GM23338 (cell line): ENCODE data around the gene GPR61. TPM values are rescaled to one million over a fixed set of nuclear protein-coding genes. Genes with fewer than 3 reads are reported as not detected.

Experiments used
- ATAC-seq: fragments of 200-7000 bp; cut with Tn5 transposase; 3 replicates; pipeline ENCODE4 v1.9.1; 2020
- DNase-seq: peaks from one replicate; pipeline ENCODE4 v3.0.0-alpha.2; 2015; ENCODE audit warnings: low spot score
- H2AFZ ChIP-seq: fragments of 200-600 bp; sonication (generic); 2 replicates; pipeline ENCODE4 v1.8.0; 2016; ENCODE audit warnings: antibody characterized with exemption, mild to moderate bottlenecking, moderate library complexity
- H3F3A ChIP-seq: fragments of 200-600 bp; sonication (generic); replicated peaks from 2 replicates; pipeline ENCODE4 v1.8.0; 2017; ENCODE audit warnings: antibody characterized with exemption, mixed run types, low read depth
- H3K27ac ChIP-seq: fragments of 200-600 bp; sonication (generic); 2 replicates; pipeline ENCODE4 v1.6.1; 2016; ENCODE audit warnings: low read depth
- H3K27me3 ChIP-seq: fragments of 200-600 bp; sonication (generic); 2 replicates; pipeline ENCODE4 v1.8.0; 2016; ENCODE audit warnings: mild to moderate bottlenecking, mixed run types, moderate library complexity; ENCODE audit not compliant: insufficient read depth
- H3K36me3 ChIP-seq: fragments of 200-600 bp; sonication (generic); 2 replicates; pipeline ENCODE4 v1.8.0; 2016; ENCODE audit warnings: mild to moderate bottlenecking; ENCODE audit not compliant: insufficient read depth
- H3K4me1 ChIP-seq: fragments of 200-600 bp; sonication (generic); 2 replicates; pipeline ENCODE4 v1.8.0; 2016; ENCODE audit warnings: mild to moderate bottlenecking, moderate library complexity; ENCODE audit not compliant: insufficient read depth
- H3K4me2 ChIP-seq: fragments of 200-600 bp; sonication (generic); 2 replicates; pipeline ENCODE4 v1.7.1; 2017; ENCODE audit warnings: mixed run types
- H3K4me3 ChIP-seq: fragments of 200-600 bp; sonication (generic); 2 replicates; pipeline ENCODE4 v1.6.1; 2016; ENCODE audit warnings: mixed run types
- H3K79me2 ChIP-seq: fragments of 200-600 bp; sonication (generic); replicated peaks from 2 replicates; pipeline ENCODE4 v1.8.0; 2017; ENCODE audit warnings: mild to moderate bottlenecking; ENCODE audit not compliant: insufficient read depth
- H3K9me2 ChIP-seq: fragments of 200-600 bp; sonication (generic); 2 replicates; pipeline ENCODE4 v1.8.0; 2017; ENCODE audit not compliant: insufficient read depth
- H4K20me1 ChIP-seq: fragments of 200-600 bp; sonication (generic); replicated peaks from 2 replicates; pipeline ENCODE4 v1.8.0; 2017; ENCODE audit warnings: mild to moderate bottlenecking; ENCODE audit not compliant: insufficient read depth
- H3K27ac Mint-ChIP-seq: 2 replicates; pipeline ENCODE4 v1.8.0; 2020; ENCODE audit warnings: inconsistent platforms, mild to moderate bottlenecking, moderate library complexity, mixed read lengths
- H3K27me3 Mint-ChIP-seq: 3 replicates; pipeline ENCODE4 v1.8.0; 2022; ENCODE audit warnings: low read depth, mild to moderate bottlenecking, moderate library complexity, mixed read lengths, inconsistent platforms; ENCODE audit not compliant: insufficient read depth, poor library complexity
- H3K36me3 Mint-ChIP-seq: 3 replicates; pipeline ENCODE4 v1.8.0; 2021; ENCODE audit warnings: low read depth, mild to moderate bottlenecking, inconsistent platforms, moderate library complexity, mixed read lengths
- H3K4me1 Mint-ChIP-seq: 3 replicates; pipeline ENCODE4 v1.8.0; 2020; ENCODE audit warnings: mild to moderate bottlenecking, inconsistent platforms, mixed read lengths
- H3K4me3 Mint-ChIP-seq: 3 replicates; pipeline ENCODE4 v1.8.0; 2021; ENCODE audit warnings: moderate library complexity, mild to moderate bottlenecking, inconsistent platforms, mixed read lengths
- H3K9me3 Mint-ChIP-seq: 3 replicates; pipeline ENCODE4 v1.8.0; 2020; ENCODE audit warnings: moderate library complexity, mild to moderate bottlenecking, inconsistent platforms, mixed read lengths
- CTCF ChIP-seq, 2 experiments: fragments of 200-600 bp in 1 of 2; sonication (generic) in 1 of 2; conservative IDR thresholded peaks; 2 replicates each; pipeline versions ENCODE4 v1.5.1 to v1.6.1; 2016 to 2017; ENCODE audit warnings: antibody characterized with exemption in 2 of 2, low read depth in 2 of 2, mild to moderate bottlenecking in 2 of 2, moderate library complexity in 1 of 2
- JUNB ChIP-seq: IDR thresholded peaks from one replicate; pipeline ENCODE4 v1.6.1; 2016; ENCODE audit warnings: antibody characterized with exemption; ENCODE audit not compliant: unreplicated experiment
- STAT1 ChIP-seq: IDR thresholded peaks from one replicate; pipeline ENCODE4 v1.6.1; 2016; ENCODE audit warnings: antibody characterized with exemption; ENCODE audit not compliant: unreplicated experiment
- ZNF331 ChIP-seq: fragments of 250-450 bp; sonication (Bioruptor Pico); IDR thresholded peaks from 2 replicates; pipeline ENCODE4 v1.5.0; 2020; ENCODE audit warnings: low read depth, mild to moderate bottlenecking, moderate library complexity
- polyA plus RNA-seq: library from polyadenylated mRNA; unstranded; fragments of >200 nt; fragmentation: Nextera tagmentation; extraction: Ambion mirVana; gene quantifications from 2 replicates; pipeline ENCODE4 v1.2.1, GENCODE V29; 2016
- total RNA-seq: library from RNA; depleted of rRNA; stranded (reverse); fragments of >200 nt; shearing (Covaris generic); gene quantifications from 2 replicates; pipeline ENCODE4 v1.2.3, GENCODE V29; 2014
- TF ChIP-seq, protein P1 (sequence below): fragments of 250-450 bp; sonication (Bioruptor Pico); IDR thresholded peaks from 2 replicates; pipeline ENCODE4 v1.5.0; 2020; ENCODE audit warnings: mild to moderate bottlenecking, moderate library complexity

Gene GPR61
- total and polyA plus RNA-seq, 2 experiments from 2014 or later: 0.13 TPM; not detected in 1

DNA sequence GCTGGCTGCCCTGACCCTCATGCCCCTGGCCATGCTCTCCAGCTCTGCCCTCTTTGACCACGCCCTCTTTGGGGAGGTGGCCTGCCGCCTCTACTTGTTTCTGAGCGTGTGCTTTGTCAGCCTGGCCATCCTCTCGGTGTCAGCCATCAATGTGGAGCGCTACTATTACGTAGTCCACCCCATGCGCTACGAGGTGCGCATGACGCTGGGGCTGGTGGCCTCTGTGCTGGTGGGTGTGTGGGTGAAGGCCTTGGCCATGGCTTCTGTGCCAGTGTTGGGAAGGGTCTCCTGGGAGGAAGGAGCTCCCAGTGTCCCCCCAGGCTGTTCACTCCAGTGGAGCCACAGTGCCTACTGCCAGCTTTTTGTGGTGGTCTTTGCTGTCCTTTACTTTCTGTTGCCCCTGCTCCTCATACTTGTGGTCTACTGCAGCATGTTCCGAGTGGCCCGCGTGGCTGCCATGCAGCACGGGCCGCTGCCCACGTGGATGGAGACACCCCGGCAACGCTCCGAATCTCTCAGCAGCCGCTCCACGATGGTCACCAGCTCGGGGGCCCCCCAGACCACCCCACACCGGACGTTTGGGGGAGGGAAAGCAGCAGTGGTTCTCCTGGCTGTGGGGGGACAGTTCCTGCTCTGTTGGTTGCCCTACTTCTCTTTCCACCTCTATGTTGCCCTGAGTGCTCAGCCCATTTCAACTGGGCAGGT, 3.8 kb downstream of the GPR61 start (continued):
- TF ChIP-seq, protein P1, sequence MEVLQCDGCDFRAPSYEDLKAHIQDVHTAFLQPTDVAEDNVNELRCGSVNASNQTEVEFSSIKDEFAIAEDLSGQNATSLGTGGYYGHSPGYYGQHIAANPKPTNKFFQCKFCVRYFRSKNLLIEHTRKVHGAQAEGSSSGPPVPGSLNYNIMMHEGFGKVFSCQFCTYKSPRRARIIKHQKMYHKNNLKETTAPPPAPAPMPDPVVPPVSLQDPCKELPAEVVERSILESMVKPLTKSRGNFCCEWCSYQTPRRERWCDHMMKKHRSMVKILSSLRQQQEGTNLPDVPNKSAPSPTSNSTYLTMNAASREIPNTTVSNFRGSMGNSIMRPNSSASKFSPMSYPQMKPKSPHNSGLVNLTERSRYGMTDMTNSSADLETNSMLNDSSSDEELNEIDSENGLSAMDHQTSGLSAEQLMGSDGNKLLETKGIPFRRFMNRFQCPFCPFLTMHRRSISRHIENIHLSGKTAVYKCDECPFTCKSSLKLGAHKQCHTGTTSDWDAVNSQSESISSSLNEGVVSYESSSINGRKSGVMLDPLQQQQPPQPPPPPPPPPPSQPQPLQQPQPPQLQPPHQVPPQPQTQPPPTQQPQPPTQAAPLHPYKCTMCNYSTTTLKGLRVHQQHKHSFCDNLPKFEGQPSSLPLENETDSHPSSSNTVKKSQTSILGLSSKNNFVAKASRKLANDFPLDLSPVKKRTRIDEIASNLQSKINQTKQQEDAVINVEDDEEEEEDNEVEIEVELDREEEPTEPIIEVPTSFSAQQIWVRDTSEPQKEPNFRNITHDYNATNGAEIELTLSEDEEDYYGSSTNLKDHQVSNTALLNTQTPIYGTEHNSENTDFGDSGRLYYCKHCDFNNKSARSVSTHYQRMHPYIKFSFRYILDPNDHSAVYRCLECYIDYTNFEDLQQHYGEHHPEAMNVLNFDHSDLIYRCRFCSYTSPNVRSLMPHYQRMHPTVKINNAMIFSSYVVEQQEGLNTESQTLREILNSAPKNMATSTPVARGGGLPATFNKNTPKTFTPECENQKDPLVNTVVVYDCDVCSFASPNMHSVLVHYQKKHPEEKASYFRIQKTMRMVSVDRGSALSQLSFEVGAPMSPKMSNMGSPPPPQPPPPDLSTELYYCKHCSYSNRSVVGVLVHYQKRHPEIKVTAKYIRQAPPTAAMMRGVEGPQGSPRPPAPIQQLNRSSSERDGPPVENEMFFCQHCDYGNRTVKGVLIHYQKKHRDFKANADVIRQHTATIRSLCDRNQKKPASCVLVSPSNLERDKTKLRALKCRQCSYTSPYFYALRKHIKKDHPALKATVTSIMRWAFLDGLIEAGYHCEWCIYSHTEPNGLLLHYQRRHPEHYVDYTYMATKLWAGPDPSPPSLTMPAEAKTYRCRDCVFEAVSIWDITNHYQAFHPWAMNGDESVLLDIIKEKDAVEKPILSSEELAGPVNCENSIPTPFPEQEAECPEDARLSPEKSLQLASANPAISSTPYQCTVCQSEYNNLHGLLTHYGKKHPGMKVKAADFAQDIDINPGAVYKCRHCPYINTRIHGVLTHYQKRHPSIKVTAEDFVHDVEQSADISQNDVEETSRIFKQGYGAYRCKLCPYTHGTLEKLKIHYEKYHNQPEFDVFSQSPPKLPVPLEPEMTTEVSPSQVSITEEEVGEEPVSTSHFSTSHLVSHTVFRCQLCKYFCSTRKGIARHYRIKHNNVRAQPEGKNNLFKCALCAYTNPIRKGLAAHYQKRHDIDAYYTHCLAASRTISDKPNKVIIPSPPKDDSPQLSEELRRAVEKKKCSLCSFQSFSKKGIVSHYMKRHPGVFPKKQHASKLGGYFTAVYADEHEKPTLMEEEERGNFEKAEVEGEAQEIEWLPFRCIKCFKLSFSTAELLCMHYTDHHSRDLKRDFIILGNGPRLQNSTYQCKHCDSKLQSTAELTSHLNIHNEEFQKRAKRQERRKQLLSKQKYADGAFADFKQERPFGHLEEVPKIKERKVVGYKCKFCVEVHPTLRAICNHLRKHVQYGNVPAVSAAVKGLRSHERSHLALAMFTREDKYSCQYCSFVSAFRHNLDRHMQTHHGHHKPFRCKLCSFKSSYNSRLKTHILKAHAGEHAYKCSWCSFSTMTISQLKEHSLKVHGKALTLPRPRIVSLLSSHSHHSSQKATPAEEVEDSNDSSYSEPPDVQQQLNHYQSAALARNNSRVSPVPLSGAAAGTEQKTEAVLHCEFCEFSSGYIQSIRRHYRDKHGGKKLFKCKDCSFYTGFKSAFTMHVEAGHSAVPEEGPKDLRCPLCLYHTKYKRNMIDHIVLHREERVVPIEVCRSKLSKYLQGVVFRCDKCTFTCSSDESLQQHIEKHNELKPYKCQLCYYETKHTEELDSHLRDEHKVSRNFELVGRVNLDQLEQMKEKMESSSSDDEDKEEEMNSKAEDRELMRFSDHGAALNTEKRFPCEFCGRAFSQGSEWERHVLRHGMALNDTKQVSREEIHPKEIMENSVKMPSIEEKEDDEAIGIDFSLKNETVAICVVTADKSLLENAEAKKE (CRISPR knock-in tag): no peak

- H3K9me3 Mint-ChIP-seq: no peaks in the 10 kb centered on the region
- DNase-seq: no peak
- H3K4me1 Mint-ChIP-seq: peaks cover 27% of the 10 kb centered on the region
- H3K4me3 ChIP-seq: no peak overlapping the region
- ATAC-seq: no peak
- no peaks in the 10 kb centered on the region for H3K9me2 ChIP-seq
- peaks cover 12% of the 10 kb centered on the region for H3K79me2 ChIP-seq
- peaks cover 7% of the 10 kb centered on the region; the same call in 1 of the 2 replicates for H3K4me1 ChIP-seq
- H3K27ac ChIP-seq: no peak overlapping the region
- H4K20me1 ChIP-seq: peaks cover 2% of the 10 kb centered on the region
- no peak overlapping the region for H2AFZ ChIP-seq
- no peak overlapping the region for H3K4me3 Mint-ChIP-seq
- no peaks in the 10 kb centered on the region for H3K36me3 ChIP-seq
- H3F3A ChIP-seq: no peaks in the 10 kb centered on the region
- no peaks in the 10 kb centered on the region for H3K36me3 Mint-ChIP-seq
- H3K27me3 Mint-ChIP-seq: peaks cover 8% of the 10 kb centered on the region
- no peak for TF ChIP-seq STAT1
- TF ChIP-seq ZNF331 (CRISPR knock-in tag): no peak
- TF ChIP-seq CTCF (conservative IDR thresholded peaks at IDR 0.05; ENCODE audit: low read depth in 2 of 2): no peak
- TF ChIP-seq JUNB: no peak
- no peak overlapping the region for H3K27ac Mint-ChIP-seq
- H3K4me2 ChIP-seq: no peak overlapping the region
- no peaks in the 10 kb centered on the region for H3K27me3 ChIP-seq
Measured at GRCh38 chr1:109543988-109544735, 4.5 kb downstream of the GPR61 start.
